ENCODE results near the gene NLRP1. TPM values are rescaled to one million over a fixed set of nuclear protein-coding genes. Genes with fewer than 3 reads are reported as not detected.

NLRP1 gene
- total and polyA plus RNA-seq, 2 of the 13 experiments (the other 11 are each of a cell fraction or from before 2014, with no cell fraction given) = 3.4 to 3.7 TPM

- no peak for TF ChIP-seq CC2D1A (CRISPR knock-in tag; IDR thresholded peaks at IDR 0.05)
- TF ChIP-seq JUNB (CRISPR knock-in tag; IDR thresholded peaks at IDR 0.05; ENCODE audit: borderline replicate concordance) = no peak
- TF ChIP-seq SRSF1 (optimal IDR thresholded peaks at IDR 0.05; ENCODE audit: low read depth, low read length) = no peak
- peak; percentile 71; the same call in 1 of the 2 replicates for TF ChIP-seq ZMYM4 (CRISPR knock-in tag; IDR thresholded peaks at IDR 0.05)
- TF ChIP-seq ZNF549 (CRISPR knock-in tag; IDR thresholded peaks at IDR 0.05) = no peak
- TF ChIP-seq ZEB1 (IDR thresholded peaks at IDR 0.05; ENCODE audit: insufficient replicate concordance, low read depth) = no peak
- TF ChIP-seq ZNF251 (CRISPR knock-in tag; IDR thresholded peaks at IDR 0.05) = no peak
- TF ChIP-seq CHD4 (IDR thresholded peaks at IDR 0.05; ENCODE audit: borderline replicate concordance, low read length) = no peak
- TF ChIP-seq ZNF564 (CRISPR knock-in tag; IDR thresholded peaks at IDR 0.05) = no peak
- no peak for TF ChIP-seq ZNF33A (CRISPR knock-in tag; IDR thresholded peaks at IDR 0.05; ENCODE audit: borderline replicate concordance)
- no peak for TF ChIP-seq ZSCAN31 (CRISPR knock-in tag; IDR thresholded peaks at IDR 0.05; ENCODE audit: low read depth)
- TF ChIP-seq BRD4 (CRISPR knock-in tag; IDR thresholded peaks at IDR 0.05) = no peak
- no peak for TF ChIP-seq FOXP4 (CRISPR knock-in tag; IDR thresholded peaks at IDR 0.05)
- TF ChIP-seq ZNF605 (CRISPR knock-in tag; IDR thresholded peaks at IDR 0.05) = peak; percentile 63; the same call in 1 of the 2 replicates
- TF ChIP-seq NCOR1 (IDR thresholded peaks at IDR 0.05; ENCODE audit: borderline replicate concordance, low read length) = no peak
- no peak for TF ChIP-seq PREB (CRISPR knock-in tag; IDR thresholded peaks at IDR 0.05)
- 0 out of 2 replicates have a peak, but pooled peaks have one; percentile 70 for TF ChIP-seq ZBTB42 (CRISPR knock-in tag; IDR thresholded peaks at IDR 0.05)
- TF ChIP-seq SOX5 (CRISPR knock-in tag; IDR thresholded peaks at IDR 0.05; ENCODE audit: borderline replicate concordance) = no peak
- no peak for TF ChIP-seq TCF7 (IDR thresholded peaks at IDR 0.05; ENCODE audit: low read depth)
Observed at GRCh38 chr17:5500589-5501391, 83.5 kb downstream of the NLRP1 start (continued).

All from HepG2 (cell line).